SIG-M5 treated with dmso at 0.1 percent for 504 hours (cell line): ENCODE measurements around the gene GSG1L.
A peak's percentile ranks its signal among the peaks of the same experiment; 100 is the strongest.
"Not testable (repeated sequence)": the region's sequence is repeated elsewhere in the genome, so short reads cannot be mapped to it uniquely, and the experiment has no call there.

Experiments
- DNase-seq: peaks from one replicate; lab custom pipeline; 2025; ENCODE audit not compliant: unreplicated experiment; lab: John Stamatoyannopoulos, UW

The GSG1L gene

DNA sequence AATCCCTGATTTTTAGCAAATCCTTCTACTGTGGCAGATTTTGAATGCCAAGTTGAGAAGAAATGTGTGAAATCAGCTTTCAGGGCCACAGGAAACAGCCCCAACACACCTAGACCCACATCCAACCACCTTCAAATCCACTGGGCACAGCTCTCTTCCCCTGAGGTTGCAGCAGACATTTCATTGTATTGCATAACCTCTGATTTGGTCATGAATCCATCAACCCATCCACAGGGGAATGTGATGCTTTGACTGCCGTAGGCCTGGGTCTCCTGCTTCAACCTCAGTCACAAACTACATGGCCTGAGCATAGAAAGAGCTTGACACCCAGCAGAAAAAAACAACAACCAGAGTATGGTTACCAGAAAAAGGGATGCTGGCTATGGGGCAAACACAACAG is 145.6 kb downstream of the GSG1L start:
- DNase-seq: no peak

DNA sequence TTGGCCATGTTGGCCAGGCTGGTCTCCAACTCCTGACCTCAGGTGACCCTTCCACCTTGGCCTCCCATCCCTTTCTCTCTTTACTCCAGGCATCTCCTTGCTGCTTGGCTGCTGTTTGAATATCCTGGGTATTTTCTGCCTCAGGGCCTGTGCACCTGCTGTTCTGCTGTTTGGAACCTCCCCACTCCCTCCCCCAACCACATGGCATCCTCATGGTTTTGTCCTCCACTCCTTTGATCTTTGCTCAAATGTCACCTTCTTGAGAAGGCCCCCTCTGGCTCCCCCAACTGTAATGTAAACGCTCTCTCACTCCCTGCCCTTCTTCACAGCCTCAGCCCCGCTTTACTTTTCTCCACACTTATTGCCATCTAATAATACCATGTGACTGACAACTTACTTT is 152.0 kb downstream of the GSG1L start:
- DNase-seq: no peak

DNA sequence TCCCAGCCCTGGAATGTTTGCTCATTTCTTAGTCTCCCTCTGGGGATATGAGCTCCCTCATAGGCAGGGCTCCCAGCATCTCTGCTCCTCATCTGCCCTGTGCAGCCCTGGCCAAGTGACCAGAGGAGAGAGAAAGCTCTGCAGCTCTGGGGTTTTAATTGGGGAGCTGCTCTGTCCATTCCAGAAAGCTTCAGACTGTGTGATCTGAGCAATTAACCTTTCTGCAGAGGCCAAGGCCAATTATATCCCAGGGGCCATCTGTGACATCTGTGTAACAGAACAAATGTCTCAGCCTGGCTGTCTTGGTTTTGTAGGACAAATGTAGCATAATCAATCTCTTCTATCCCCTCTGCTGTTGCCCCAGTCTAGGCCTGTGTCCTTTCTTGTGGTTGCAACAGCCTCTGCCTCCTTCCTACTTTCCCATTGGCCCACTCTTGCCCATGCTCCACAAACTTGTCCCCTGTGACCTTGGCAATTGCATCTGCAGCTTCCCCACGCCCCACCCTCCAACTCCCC is 156.0 kb downstream of the GSG1L start:
- no peak for DNase-seq

DNA sequence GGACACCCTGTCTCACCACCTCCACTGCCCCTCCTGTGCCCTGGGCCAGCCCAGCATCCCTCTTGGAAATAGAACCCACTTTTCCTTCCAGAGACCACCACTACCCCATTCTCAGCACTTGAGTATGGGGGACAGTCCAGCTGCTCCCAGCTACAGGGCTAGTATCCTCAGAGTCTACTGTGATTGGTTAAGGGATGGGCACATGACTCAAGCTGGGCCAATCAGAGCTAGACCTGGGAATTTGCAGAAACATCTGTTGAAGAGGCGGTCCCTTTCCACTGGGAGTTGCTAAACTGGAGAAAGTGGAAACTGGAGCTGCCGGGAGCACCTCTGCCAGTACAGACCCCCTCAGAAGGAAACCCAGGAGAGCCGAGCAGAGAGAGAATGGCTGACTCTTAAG is 156.6 kb downstream of the GSG1L start:
- DNase-seq: no peak

DNA sequence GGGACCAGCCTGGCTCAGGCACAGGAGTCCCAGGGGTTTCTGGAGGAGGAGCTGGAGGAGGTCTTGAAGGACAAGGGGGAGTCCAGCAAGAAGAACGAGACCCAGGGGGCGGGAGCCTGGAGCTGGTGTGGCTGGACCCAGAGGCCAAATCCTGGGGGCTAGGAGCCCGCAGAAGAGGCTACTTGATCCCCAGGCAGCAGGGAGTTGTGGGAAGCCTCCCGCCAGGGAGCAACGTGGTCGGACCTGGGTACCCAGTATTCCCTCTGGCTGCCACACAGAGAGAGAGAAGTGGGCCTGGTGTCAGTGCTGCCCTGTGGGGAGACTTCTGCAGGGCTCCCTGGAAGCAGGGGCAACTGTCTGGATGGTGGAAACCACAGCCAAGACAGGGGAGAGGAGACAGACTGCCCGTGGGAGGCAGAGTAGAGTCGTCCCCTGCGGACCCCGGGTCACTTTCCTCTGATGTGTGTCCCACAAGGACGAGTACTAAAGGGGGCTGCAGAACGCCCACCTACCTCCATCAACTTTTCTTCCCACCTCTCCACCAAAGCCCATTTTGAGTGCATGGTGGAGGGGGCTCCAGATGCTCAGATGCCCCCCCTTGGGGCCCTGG is 160.4 kb downstream of the GSG1L start:
- no peak for DNase-seq

DNA sequence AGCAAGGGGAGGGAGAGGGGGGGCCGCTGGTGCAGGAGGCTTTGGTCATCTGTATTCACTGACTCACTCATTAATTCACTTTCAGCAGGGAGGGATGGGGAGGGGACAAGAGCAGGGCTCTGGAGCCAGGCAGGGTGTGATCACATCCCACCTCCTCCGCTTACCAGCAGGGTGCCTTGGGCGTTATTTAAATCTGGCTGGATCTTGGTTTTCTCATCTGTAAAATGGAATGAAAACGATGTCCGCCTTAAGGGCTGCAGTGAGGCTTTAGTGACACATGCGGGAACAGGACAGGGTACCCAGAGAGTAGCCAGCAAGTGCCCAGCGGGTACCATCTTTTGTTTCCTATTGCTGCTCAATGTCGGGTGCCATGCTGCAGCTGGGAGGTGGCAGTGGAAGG is 161.0 kb downstream of the GSG1L start:
- no peak for DNase-seq

DNA sequence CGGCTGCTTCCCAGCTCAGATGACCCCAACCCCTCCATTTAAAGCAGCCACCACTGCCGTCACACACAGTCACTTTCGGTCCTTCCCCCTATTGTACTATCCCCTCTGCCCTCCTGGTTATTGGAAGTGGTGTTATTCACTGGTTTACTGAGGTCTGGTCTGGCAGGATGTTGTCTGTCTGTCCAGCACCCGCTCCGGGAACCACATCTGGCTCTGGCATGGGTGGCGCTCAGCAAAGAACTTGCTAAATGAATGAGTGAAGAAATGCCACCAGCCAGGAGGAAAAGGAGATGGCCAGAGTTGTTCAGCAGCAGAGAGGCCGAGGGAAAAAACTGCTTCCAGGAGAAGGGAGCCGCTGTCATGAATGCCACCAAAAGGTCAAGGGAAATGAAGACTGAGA is 161.6 kb downstream of the GSG1L start:
- DNase-seq: no peak

DNA sequence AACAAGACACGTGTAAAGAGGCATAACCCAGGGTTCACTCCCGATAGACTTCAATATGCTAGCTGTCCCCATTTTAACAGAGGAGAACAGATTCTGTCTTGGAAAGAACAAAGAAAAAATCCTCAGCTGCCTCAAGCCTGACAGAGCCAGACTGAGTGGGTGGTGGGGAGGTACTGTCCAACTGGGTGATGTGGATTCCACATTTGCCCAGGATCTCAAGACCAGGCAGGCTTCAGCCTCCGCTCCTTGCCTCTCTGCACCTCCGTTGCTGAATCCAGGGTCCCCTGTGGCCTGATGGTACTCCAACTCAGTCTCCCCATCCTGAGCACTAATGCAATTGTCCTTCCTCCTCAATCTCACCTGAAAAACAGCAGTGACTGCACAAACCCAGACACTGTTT is 163.8 kb downstream of the GSG1L start:
- no peak for DNase-seq

DNA sequence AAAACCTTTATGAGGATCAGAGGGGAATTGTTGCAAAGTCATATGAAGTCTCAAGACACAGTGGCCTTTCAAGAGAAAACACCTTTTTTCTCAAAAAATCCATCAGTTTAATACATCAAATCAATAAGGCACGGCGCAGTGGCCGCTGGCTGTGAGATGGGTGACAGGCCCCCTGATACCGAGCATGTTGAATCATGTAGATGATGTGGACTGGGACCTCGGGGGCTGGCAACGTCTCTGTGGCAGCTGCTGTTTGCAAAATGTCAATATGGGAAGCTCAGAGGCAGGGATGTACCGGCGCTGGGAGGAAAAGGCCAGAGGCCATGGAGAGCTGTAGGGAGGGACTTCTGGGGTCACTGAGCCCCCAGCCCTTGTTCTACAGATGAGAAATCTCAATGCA is 169.1 kb downstream of the GSG1L start:
- no peak for DNase-seq

DNA sequence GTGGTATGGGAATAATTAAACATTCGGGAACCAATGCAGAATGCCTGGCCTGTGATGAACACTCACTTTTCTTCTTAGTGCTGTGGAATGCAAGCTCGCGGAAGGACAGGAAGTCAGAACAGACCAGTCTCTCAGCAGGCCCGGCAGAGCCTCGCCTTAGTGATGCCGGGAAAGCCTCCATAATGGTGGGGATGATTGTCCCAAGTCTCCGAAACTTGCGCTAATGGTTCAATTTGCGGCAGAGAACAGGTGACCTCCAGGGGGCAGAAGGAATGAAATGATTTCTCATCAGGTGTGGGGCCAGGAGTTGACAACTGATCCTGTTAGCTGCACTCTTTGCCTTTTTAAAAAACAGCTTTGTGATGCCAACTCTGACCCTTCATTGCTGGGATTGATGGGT is 170.6 kb downstream of the GSG1L start:
- no peak for DNase-seq

DNA sequence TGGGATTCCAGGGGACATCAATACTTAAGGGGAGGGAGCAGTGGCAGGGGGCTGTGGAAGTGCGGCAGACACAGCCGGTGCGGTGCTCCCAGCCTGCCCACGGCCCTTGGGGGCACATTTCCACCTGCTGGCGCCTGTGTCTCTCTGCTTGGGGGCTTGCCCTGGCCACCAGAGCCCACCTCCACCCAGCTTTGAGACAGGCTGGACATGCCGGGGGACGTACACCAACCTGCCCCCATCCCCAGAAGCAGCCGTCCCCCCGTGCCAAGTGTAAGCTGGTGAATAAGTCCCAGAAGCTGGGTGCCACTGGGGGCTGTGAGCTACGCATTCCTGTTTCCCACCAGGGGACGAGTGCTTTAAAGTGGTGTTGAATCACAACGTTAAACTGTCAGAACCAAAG is 172.6 kb downstream of the GSG1L start:
- DNase-seq: no peak

DNA sequence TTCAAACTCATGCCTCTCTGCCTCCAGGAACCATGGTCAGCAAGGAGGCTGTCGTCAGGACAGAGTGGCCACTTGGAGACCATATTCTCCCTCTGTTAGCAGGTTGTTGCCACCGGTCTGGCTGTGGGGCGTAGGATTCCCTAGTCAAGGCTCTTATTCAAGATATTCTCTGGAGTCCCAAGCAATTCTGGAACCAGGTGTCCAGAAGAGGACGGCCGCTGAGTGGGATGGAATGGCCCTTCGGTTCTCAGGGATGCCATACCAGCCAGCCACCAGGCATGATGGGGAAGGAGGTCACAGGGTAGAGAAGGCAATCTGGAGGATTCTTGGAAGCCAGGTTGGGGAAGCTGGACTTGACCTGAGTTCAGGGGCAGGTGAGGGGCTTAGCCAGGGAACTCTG is 173.5 kb downstream of the GSG1L start:
- DNase-seq: no peak

DNA sequence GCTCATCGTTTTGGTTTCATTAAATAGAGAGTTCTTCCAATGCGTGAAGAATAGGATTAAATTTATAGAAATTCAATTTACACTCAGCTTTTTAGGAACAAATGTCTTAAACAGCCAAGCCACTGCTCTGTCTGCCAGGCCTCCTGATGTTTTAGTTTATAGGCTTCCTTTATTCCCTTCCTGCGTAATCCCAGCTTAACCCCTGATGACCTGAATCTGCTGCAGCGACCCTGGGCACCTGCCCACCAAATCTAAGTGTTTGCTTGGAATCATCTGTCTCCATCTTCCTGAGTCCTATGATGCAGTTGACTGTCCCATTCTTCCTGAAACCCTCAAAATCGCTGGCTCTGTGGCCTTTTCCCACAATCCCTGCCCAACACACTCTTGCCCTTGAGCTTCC is 179.9 kb downstream of the GSG1L start:
- DNase-seq: no peak

DNA sequence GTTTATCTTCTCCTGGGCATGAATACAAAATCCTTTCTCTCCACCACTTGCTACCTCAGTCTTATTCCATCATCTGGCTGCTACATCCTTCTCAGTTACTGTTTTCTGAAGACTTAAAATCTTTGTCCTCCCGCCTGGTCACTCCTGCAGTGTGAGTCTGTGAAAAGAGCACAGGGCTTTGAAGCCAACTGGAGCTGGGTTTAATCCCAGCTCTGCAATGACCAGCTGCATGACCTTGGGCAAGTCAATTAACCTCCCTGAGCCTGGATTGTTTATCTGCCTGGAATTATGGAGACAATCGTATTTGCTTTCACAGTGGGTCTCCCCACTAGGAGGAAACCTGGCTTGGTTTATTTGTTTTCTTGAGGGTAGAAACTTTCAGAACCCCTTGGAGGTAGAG is 183.2 kb downstream of the GSG1L start:
- DNase-seq: no peak

DNA sequence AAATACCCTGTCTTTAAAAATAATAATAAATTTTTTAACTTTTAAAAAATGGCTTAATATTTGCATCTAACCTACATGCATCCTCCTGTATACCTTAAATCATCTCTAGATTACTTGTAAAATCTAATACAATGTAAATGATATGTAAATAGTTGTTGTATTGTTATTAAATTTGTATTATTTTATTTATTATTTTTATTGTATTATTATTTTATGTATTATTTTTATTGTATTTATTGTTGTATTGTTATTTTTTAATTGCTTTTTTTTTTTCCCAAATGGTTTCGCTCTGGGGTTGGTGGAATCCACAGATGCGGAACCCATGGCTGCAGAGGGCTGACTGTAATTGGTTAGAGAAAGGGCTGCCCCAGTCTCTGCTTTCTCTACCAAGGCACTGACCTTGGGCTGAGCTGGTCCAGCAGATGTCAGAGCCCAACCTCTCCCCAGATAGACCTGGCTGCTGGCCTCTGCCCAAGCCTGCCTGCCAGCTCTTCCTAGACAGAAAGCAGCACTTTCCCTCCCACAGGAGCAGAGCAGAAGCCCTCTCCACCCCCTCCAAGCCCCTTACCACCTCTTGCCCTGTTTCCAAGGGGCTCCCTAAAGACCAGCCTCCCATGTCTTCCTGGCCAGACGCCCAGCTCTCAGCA is 183.8 kb downstream of the GSG1L start:
- no peak for DNase-seq

DNA sequence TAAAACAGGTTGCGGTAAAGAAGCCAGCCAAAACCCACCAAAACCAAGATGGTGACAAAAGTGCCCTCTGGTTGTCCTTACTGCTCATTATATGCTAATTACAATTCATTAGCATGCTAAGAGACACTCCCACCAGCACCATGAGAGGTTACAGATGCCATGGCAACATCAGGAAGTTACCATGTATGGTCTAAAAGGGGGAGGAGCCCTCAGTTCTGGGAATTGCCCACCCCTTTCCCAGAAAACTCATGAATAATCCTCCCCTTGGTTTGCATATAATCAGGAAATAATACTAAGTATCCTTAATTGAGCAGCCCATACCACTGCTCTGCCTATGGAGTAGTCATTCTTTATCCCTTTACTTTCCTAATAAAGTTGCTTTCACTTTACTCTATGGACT is 190.9 kb downstream of the GSG1L start:
- DNase-seq: not testable (repeated sequence)

DNA sequence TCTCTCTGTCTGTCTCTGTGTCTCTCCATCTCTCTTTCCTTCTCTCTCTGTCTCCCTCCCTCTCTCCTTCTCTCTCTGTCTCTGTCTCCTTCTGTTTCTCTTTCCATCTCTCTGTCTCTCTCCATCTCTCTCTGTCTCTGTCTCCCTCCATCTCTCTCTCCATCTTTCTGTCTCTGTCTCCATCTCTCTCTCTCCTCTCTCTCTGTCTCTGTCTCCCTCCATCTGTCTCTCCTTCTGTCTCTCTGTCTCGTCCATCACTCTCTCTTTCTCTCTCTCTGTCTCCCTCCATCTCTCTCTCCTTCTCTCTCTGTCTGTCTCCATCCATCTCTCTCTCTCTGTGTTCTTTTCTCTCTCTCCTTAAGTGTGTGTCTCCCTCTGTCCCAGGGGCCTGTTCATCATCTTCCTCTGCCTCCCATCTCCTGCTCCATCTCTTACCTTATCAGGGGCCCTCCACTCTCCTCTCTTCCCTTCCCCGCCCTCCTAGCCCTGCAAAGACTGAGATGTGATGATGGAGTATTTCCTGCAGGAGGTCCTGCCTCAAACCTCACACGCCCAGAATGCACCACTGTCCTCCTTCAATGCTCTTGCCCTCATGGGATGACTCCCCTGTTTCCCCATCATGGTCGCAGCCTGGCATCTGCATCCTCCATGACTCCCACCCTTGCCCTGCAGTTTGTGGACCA is 193.3 kb downstream of the GSG1L start:
- no peak for DNase-seq

DNA sequence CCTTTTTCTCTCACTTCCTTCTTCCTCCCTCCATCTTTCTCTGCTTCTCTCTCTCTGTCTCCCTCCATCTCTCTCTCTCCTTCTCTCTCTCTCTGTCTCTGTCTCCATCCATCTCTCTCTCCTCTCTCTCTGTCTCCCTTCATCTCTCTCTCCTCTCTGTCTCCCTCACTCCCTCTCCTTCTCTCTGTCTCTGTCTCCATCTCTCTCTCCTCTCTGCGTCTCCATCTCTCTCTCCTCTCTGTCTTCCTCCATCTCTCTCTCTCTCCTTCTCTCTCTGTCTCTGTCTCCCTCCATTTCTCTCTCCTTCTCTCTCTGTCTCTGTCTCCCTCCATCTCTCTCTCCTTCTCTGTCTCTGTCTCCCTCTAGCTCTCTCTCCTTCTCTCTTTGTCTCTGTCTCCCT is 194.1 kb downstream of the GSG1L start:
- no peak for DNase-seq

DNA sequence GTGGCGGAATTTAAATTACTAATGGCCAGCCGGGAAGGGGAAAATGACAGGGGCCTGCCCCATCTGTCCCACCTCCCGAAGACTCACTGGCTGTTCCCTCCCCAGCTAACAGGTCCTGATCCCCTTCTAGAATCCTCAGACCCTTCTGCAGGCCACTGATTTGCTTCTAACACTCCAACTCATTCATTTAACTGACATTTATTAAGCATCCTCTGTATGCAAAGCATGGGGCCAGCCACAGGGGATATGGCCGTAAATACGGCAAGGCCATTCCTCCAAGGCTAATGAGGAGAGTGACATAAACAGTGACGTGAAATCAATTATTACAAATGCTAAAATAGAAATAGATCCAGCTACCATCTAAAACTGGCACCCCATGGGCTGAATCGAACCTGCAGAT is 195.3 kb downstream of the GSG1L start:
- no peak for DNase-seq

DNA sequence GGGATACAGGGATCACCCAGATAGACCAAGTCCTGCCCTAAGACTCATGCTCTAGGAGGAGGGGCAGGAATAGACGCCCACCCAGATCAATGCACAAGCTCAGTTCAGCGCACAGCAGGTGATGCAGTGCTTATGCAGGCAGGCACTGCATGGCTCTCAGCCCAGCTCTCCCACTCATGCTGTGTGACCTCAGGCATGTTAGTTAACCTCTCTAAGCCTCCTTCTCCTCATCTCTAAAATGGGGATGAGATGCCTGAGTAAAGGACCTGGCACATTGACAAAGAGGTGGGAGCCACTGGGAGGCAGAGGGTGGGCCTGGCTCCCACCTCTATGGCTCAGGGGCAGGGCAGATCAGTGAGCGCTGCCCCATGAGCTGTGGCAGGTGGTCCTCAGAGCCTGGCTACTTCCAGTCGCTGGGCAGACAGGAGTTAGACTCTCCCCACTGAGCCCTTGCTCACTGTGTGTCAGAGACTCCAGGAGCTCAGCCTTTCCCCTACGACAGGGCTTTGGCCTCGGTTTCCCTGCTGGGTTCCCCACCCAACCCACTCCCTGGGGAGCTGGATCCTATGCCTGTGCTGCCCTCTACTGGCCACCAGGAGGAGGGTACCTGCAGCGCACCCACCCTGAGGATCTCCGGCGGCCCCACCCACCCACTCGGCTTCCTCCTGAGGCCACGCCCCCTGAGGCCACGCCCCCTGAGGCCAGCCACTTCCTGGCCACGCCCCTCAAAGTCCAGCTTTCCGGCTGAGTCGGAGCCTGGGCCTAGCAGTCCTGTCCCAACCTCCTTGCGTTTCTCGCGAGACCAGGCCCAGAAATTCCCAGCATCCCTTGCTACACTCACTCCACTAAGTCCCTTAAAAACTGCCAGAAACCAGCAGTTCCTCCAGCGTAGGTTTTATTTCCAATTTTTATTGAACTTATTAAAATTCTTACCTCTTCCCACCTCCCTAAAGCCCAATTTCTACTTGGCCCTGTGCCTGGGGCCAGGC is 196.1 kb downstream of the GSG1L start:
- DNase-seq: peak; percentile 41

DNA sequence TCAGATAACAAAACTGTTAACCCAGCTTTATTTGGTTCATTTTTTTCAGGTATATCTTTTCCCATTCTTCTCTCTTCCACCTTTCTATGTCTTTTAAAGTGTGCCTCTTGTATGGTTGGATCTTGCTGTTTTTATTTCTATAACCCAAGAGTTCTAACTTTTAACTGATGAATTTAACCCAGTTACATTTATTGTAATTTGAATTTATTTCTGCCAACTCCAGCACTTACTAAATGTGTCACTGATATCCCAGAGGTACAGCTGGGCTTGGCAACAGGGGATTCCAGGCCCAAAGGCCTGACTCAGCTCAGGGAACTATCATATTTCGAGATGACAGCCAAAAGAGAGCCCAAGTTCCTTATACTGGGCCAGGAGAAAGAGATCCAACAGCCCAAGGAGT is 200.1 kb downstream of the GSG1L start:
- DNase-seq: no peak
